GM19035 (cell line): ENCODE data around the gene LANCL2.

Experiments used
- ATAC-seq: cut with Tn5 transposase; IDR thresholded peaks from one replicate; pipeline ENCODE4 v1.9.1; 2021; ENCODE audit not compliant: unreplicated experiment

Gene LANCL2

DNA sequence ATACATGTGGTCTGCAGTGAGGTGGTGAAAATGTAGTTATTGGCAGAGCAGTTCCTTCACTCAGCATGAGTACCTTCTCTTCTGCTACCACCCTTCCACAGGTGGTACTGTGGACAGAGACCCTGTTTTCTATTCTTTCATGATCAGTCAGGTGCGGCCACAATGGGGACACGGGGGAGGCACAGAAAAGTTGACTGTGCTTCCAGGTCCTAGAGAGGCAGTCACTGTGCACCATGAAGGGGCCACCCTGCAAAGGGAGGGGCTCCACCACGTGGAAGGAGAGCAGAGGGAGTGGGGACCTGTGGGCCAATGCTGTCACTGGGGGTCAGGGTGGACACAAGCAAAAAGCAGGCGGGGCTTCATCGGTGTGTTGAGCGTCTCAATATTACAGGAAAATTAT is 3.6 kb upstream of the LANCL2 start:
- no peak for ATAC-seq

DNA sequence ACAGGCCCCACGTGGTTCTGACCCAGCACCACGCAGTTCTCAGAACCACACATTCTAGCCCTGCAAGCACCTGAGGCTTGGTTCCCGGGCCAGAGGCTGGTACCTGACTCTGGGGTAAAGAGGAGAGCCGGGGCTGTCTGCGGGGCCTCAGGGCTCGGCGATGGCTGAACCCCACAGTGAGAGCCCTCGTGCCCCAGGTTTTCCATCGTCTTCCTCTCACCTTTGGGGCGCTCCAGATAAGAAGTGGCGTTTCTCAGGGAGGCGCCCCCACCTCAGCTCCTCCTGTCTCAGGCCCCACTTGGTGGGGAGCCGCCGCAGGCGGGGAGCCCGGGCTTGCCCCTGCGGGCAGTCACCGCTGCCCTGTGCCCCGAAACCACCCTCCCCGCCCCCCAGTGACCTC is 2.2 kb upstream of the LANCL2 start:
- ATAC-seq, result no peak

DNA sequence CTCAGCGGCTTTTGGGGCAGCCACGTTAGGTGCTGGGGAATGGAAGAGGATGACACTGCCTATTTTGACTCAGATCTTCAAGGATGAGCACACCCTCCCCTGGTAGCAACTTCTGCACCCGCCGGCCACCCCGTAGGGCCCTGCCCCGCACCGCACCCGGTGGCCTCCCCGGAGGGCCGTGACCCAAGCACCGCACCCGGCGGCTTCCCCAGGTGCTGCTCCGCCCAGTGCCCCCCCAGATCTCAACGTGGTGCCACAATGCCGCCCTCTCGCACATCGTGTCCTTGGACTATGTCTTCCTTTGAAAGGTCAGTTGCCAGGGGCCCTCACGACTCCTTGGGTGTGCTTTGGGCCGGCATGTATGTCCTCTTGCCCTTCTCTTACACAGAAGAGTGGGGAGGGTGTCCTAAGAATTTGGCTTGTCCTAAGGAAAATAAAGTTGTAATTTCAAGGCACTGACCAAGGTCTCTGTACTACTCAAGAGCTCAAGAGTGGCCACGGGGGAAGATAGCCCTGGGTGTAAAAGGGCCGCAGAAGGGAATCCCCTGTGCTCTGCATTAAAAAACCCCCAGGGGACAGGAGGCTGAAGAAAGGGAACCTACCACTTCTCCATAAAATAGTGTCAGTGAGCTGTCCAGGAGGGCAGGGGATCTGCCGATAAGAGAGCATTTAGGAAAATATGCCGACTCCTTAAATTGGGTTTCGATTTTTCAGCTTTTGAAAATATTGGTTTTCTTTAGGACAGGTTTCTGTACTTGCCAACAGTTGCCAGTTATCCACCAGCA is 1.6 kb upstream of the LANCL2 start:
- no peak for ATAC-seq

DNA sequence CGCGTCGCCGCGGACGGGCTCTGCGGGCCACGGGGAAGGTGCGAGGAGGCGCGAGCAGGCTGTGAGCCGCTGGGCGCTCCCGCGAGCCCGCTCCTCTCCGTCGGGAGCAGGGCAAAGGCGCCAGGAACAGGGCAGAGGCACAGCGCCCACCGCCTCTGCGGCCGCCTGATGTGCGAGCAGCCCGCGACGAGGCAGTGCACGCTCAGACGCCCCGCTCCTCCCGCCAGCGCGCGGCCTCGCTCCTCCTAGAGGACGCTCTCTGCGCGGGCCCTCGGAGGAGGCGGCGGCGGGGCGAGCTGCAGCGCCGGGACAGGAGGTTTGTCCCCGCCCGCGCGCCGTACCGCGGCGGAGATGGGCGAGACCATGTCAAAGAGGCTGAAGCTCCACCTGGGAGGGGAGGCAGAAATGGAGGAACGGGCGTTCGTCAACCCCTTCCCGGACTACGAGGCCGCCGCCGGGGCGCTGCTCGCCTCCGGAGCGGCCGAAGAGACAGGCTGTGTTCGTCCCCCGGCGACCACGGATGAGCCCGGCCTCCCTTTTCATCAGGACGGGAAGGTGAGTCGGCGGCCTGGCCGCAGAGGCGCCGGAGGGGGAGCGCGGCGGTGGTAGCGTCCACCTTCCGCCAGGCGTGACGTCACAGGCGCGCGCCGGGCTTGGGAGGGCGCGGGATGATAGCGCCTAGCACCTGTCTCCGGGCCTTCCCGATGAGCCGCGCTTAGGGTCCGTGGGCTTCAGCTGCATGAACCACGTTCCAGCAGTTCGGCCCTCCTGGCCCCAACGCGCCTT is 731 bp downstream of the LANCL2 start:
- peak; percentile 85 for ATAC-seq

DNA sequence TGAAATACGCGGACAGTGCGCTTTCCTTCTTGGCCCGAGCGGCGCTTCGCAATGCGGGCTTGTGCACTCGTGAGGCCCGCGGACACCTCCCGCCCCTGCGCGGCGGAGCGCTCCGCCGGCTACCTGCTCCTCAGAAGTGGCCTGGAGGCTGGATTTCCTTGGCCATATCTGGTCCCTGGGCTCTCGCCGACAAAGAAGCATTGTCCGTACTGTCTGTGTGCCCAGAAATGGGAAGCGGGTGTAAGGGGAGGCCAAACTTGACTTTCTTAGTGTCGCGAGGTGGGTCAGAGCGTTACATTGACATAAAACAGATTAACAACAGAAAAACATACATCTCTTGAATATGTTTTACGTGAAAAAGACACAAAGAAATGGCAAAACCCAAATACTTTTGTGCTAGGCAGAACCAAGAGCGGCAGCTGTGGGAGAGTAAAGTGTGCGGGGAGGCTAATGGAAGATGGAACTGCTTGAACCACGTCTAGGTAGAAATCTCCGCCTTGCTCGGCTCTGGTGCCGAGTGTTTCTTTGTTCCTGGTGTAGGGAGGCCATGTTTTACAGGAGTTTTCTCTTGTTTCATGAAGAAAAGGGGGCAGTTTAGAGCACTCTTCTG is 1.4 kb downstream of the LANCL2 start:
- peak; percentile 17 for ATAC-seq

DNA sequence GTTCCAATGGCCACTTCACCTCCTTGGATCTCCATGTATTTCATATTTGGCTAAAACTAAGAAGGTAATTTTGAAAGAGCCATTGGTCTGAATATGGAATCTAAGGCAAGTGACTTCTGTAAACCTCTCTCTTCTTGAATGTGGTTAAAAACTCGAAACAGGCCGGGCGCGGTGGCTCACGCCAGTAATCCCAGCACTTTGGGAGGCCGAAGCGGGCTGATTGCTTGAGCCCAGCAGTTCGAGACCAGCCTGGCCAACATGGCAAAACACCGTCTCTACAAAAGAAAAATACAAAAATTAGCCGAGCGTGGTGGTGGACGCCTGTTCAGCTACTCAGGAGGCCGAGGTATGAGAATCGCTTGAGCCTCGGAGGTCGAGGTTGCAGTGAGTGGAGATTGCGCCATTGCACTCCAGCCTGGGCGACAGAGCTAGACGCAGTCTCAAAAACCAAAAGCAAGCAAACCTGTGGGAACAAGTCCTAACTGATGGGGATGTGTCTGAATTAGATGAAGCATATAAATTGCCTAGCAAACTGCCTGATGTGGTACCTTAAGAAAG is 2.2 kb downstream of the LANCL2 start:
- no peak for ATAC-seq

DNA sequence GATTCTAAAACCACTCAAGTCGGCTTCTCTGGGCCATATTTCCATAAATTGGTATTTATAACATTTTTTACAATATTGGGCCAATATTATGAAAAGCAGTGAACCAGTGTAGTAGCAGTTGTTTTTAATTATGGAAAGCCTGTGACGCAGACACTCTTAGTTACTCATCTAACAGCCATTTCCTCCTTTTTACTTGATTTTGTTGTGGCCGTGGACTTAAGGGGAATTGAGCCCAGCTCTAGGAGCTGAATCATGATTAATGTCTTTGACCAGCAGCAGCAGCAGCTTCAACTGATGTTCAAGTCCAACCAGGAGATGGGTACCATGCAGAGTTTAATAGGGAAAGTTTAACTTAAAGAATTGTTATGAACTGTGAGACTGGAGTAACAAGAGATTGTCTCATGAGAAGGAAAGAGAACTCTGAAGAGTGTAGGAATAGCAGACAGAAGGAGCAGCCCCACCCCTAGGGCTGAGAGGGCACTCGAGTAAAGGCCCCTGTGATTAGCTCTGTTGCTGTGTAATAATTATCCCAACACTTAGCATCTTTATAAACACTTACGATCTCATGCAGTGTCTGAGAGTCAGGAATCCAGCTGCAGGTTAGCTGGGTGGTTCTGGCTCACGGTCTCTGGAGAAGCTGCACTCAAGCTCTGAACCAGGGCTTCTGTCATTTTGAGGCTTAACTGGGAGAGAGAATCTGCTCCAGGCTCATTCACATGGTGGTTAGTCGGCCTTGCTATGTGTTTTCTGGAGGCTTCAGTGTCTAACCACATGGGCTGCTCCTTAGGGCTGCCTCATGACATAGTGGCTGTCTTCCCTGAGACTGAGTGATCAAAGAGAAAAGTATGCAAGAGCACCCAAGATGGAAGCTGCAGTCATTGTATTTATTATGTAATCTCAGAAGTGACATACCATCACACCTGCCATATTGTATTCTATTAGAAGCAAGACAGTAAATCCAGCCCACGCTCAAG is 4.6 kb downstream of the LANCL2 start:
- no peak for ATAC-seq

DNA sequence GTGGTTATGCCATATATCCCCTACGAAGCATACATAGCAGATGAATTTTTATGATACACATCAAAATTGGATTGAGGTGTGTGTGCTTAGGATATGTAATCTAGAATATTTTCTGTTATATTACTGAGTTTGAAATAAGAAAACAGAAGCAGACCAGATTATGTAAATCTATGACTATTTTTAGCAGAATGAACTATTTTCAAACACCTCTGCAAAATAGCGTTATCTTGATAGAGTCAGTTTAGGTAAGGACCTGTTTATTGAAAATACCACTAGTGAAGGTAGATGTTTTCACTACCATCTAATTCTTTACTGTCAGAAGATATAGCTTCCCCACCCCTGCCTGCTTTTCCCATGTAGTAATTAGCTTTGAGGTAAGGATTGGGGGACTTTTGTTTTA is 9.1 kb downstream of the LANCL2 start:
- ATAC-seq, result no peak

DNA sequence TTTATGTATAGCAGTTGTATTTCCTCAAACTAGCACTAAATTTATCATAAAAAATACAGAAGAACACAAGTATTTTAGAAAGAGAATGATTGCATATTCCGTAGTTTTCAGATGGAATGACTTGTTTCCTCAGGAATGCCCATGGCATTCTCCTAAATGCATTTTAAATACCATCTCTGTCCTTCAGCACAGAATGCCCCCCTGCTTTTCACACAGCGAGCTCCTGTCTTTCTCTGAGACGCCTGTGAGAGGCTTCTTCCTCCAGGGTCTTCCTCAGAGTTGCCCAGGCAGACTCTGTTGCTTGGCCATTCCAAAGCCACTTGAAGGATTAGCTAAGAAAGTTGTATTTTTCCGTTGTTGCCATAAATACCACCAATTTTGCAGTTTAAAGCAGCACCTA is 10.1 kb downstream of the LANCL2 start:
- ATAC-seq, result no peak

DNA sequence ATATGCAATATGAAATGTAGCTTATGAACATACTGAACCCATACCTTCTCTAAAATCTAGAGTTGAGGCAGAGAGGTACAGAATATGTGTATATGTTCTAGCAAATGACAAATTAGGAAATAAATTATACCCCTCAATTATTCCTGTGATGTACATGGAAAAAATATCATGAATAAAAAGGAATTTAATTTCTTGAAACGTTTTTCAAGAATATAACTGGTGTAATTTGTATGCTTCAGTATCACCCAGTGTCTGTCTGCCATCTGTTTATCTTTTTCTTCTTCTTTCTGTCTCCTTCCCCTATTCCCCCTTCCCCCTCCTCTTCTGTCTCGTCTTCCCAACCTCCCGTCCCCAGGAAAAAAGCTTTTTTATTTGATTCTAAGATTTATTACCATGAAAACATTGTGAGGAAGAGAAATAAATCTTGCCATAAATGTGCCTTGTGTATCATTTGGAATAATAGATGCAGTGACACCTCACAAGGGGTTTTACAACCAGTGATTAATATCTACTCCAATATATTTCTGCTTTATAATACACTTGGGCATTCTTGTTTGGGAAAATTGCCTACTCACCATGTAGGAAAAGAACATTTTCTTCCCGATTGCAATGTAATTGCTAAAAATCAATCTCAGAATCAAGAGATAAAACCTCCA is 12.2 kb downstream of the LANCL2 start:
- ATAC-seq, result no peak

DNA sequence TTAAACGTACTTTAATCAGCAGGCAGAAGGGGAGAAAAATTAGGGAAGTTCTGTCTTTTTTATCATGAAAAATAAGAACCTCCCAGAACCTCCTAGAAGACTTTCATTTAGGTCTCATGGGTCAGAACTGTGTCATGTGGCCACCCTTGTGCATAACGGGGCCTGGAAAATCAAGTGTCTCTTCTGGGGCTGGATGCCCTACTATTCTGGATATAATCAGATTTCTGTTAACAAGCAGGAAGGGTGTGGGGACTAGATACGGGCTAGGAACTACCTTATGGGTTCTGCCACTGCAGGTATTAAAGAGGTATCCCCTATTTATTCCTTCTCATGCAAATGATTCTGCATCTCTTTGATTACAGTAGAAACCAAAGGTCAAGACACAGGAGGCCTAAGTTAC is 14.1 kb downstream of the LANCL2 start:
- no peak for ATAC-seq

DNA sequence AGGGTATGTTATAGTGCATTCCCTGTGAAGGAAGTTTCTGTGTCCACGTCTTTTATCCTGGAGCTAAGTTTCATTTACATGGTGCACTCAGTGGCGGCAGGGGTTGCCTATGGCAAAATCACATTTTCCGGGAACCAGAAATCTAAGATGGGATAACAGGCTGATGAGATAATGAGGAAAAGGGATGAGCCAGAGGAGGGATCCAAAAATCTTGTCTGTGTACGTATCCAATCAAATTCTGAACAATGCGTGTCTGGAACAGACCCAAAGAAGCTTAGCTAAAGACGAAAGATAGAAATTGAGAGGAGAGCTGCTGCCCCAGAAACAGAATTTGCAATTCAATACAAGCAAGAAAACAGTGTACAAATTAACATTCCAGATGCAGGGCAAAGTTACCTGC is 16.1 kb downstream of the LANCL2 start:
- no peak for ATAC-seq

DNA sequence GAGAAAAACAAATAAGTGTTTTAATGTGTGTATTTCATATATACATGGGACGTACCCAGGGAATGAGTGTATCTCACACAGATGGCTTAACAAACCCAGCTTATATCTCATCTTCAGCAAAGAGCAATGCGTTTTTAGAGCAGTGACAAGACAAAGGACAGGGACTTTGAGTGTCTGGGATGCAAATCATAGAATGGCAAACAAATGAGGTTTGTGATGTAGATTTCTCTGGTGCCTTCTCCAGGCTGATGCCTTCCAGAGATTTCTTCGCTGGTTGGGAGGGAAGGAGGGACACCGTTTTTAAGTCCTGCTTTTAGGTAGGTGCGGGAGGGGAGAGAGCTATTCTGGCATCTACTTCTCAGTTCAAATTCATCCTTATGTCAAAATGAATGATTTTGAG is 16.6 kb downstream of the LANCL2 start:
- no peak for ATAC-seq

DNA sequence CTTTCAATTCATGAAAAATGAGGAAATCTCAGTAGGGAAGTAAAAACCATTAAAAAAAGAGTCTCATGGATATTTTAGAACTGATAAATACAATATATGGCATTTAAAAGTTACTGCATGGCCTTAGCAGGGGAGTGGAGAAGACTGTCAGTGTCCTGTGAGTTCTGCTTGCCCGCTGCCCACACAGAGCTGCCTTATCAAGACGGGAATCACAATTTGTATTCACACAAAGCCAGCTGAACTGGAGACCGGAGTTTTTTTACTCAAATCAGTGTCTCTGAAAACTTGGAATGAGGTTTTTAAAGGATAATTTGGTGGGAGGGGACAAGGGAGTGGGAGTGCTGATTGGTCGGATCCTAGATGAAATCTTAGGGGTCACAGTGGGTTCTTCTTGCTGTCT is 17.1 kb downstream of the LANCL2 start:
- no peak for ATAC-seq

DNA sequence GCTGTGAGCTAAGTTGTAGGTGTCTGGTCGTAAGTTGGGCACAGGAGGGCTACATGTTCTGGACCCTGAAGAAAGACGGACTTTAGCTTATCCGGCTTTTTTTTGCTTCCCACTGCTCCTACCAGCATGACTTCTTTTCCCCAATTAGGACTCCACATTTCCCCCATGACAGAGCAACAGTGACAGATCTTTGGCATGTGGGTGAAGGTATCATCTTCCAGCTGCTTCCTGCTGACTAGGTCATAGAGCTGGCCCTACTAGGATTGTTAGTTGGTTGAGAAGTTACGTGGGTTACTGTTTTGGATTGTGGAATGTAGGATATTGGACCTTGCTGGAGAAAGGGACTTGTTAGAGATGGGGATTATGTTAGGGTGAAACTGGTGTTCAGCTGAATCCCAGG is 21.4 kb downstream of the LANCL2 start:
- ATAC-seq, result no peak

DNA sequence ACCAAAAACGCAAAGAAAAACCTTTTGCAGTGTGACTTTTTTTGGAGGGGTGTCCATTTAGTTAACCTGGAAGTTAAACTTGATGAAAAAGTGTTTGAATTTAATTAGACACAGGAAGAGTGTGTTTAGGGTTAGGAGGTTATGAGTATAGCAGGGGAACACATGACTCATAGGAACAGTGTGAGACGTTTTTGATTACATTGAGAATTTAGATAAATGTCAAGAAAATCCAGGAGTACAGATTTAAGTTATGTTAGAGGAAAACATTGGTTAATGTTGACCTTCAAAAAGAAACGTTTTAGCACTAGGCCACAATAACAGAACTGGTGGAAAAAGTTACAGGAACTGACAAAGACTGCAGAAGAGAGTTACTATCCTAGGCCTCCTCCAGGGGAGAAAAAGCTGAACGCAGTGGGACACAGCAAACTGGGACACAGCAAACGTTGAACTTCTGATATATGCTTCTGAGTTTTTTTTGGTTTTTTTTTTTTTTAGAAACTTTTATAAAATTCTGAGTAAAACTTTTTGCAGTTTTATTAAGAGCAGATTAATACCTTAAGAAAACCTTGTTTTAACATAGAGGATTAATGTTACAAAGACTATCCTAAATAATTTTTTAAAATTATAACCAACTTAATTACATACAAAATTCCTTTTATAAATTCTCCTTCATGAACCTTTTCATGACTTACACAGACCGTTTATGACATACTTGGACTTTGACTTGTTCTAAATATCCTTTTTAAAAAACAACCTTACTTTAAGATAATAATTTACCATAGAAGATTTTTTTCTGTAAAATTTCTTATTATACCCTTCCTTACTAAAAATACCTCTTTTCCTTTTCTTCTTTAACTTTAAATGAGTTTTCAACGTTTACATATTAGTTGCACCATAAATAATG is 22.2 kb downstream of the LANCL2 start:
- ATAC-seq, result no peak

DNA sequence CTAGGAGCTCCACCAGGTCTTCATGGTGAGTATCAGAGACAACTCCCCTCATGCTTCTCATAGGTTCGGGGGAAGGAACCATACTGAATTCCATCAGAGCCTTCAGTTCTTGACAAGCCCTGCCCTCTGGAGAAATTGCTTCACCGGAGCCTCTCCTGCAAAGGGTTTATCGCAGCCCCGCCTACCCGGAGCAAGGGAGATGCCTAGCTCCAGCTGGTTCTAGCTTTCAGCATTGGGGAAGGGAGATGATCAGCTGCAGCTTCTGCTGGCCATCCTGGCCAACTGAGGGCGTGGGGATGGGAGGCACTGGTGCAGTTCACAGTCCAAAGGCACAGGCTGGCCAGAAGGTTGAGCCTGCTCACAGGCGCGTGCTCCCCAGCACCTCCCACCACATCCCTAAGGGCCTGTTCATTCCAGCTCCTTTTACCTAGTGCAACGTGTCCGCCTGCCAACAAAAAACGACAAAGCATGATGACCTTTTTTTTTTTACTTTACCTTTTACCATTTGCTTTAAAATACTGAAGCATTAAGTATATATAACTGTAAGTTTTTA is 31.2 kb downstream of the LANCL2 start:
- no peak for ATAC-seq

DNA sequence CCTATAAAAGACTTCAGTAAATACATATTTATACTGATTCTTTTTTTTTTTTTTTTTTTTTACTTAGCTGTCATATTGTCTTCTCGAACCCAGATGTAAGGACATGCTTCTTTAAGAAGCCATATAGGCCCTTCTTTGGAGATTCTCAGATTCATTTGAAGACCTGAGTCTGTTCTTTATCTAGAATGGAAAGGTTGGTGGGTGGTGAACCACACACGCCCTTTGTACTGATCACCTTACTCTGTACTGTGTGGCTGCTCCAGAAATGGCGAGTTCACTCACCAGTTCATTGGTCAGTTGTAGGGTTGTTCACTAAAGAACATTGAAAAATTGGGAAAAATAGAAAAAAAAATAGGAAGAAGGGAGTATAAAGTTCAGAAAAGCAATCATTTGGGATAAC is 32.5 kb downstream of the LANCL2 start:
- ATAC-seq, result no peak

DNA sequence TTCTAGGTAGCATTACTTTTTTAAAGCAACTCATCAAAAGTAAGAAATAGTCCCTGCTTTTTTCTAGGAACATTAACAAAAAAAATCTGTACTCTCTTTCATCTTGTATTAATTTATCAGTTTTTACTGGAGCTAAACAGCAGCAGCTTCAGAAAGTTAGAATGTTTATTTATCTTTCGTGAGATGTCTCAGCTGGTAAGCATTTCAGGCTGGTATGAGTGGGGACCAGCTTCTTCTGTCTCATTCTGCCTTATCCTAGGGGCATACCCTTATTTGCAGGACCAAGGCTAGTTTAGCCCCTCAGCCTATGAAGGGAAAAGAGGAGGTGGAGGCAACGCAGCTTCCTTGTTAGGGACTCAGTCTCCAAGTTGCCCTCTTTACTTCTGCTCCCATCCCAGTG is 35.1 kb downstream of the LANCL2 start:
- ATAC-seq, result no peak
